GM10248 (cell line): ENCODE data around the gene ZFP90.

Experiments
- CTCF ChIA-PET: fragments of 300-600 bp; sonication (Branson Sonifier 250); formaldehyde crosslinking; extraction: SDS; loops from one replicate; lab custom pipeline; 2021; ENCODE audit warnings: antibody characterized with exemption; lab: Yijun Ruan, JAX
- POLR2A ChIA-PET: fragments of 350-650 bp; sonication (Branson Sonifier 250); formaldehyde crosslinking; extraction: SDS; loops from one replicate; lab custom pipeline; 2020; ENCODE audit warnings: antibody characterized with exemption; lab: Yijun Ruan, JAX
- DNase-seq: peaks from one replicate; pipeline ENCODE4 v3.0.0; 2012; ENCODE audit errors: extremely low spot score
- TF ChIP-seq, protein P1 (sequence below): IDR thresholded peaks from 2 replicates; pipeline ENCODE4 v1.5.1; 2012; ENCODE audit warnings: mild to moderate bottlenecking, low read depth; ENCODE audit errors: extremely low read depth, missing control alignments, control extremely low read depth

The ZFP90 gene

DNA sequence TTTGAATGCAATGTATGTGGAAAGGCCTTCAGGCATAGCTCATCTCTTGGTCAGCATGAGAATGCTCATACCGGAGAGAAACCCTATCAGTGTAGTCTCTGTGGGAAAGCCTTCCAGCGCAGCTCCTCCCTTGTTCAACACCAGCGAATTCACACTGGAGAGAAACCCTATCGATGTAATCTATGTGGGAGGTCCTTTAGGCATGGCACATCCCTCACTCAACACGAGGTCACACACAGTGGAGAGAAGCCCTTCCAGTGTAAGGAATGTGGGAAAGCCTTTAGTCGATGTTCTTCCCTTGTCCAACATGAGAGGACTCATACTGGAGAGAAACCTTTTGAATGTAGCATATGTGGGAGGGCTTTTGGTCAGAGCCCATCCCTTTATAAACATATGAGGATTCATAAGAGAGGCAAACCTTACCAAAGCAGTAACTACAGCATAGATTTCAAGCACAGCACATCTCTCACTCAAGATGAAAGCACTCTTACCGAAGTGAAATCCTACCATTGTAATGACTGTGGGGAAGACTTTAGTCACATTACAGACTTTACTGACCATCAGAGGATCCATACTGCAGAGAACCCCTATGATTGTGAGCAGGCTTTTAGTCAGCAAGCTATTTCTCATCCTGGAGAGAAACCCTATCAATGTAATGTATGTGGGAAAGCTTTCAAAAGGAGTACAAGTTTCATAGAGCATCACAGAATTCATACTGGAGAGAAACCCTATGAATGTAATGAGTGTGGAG is 24.7 kb downstream of the ZFP90 start:
- CTCF ChIA-PET = interaction anchor here (1.0 to 1.4 kb wide), 2 partner anchors 27 to 35 kb away, joined by 4 read pairs; no protein-coding TSS in a partner anchor
- POLR2A ChIA-PET = no interaction called here
- DNase-seq = no peak
- TF ChIP-seq, protein P1, sequence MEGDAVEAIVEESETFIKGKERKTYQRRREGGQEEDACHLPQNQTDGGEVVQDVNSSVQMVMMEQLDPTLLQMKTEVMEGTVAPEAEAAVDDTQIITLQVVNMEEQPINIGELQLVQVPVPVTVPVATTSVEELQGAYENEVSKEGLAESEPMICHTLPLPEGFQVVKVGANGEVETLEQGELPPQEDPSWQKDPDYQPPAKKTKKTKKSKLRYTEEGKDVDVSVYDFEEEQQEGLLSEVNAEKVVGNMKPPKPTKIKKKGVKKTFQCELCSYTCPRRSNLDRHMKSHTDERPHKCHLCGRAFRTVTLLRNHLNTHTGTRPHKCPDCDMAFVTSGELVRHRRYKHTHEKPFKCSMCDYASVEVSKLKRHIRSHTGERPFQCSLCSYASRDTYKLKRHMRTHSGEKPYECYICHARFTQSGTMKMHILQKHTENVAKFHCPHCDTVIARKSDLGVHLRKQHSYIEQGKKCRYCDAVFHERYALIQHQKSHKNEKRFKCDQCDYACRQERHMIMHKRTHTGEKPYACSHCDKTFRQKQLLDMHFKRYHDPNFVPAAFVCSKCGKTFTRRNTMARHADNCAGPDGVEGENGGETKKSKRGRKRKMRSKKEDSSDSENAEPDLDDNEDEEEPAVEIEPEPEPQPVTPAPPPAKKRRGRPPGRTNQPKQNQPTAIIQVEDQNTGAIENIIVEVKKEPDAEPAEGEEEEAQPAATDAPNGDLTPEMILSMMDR = no peak

DNA sequence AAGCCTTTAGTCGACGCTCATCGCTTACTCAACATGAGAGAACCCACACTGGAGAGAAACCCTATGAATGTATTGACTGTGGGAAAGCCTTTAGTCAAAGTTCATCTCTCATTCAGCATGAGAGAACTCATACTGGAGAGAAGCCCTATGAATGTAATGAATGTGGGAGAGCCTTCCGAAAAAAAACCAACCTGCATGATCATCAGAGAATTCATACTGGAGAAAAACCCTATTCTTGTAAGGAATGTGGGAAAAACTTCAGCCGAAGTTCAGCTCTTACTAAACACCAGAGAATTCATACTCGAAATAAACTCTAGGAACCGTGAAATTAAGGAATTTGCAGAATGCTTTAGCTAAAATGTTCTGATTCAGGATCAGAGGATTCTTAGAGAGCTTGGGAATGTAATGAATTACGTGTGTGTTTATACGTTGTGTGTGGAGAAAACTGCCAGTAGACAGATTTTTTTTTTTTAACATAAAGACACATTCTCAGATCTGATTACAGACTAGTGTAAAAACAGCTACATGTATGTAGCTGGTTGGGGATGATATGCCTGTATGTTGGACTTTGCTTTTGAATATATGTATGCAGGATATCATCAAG is 25.4 kb downstream of the ZFP90 start:
- TF ChIP-seq, protein P1 = no peak
- ChIA-PET CTCF (interaction anchor here (0.7 to 2.3 kb wide), 4 partner anchors 12 to 44 kb away, joined by 3 to 6 read pairs (median 4); no protein-coding TSS in a partner anchor), POLR2A (no interaction called here)
- no peak for DNase-seq

DNA sequence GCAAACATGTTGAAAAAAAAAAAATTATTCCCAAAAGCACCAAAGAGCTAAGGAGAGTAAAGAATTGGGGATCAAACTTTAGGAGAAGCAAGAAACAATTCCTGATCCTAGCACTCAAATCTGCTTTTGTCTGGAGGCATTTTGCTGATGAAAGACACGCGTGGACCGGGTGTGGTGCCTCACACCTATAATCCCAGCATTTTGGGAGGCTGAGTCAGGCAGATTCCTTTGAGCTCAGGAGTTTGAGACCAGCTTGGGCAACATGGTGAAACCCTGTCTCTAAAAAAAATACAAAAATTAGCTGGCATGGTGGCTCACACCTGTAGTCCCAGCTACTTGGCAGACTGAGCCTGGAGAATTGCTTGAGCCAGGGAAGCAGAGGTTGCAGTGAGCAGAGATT is 35.4 kb downstream of the ZFP90 start:
- POLR2A ChIA-PET = interaction anchor here (0.6 kb wide), 1 partner anchor 36 kb away, joined by 5 read pairs; no protein-coding TSS in a partner anchor
- TF ChIP-seq, protein P1 = no peak
- no peak for DNase-seq
- CTCF ChIA-PET = interaction anchor here (1.0 to 1.3 kb wide), 2 partner anchors 18 to 45 kb away, joined by 3 read pairs; no protein-coding TSS in a partner anchor

DNA sequence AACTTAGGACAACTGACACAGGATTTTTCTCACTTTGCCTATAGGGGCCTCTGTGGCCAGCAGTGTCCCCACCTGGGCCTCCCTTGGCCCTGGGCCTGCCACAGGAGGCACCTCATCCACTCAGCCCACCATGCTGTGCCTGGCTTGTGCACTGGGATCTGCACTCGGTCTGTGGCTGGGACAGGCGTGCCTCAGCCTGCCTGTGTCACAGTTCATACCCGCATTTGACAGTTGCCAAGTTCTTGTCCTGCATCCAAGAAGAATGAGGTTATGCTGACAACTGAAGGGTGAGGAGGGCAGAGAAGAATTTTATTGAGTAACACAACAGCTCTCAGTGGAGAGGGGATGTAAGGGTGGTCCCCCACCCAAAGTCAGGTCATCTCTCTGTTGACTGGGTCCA is 36.0 kb downstream of the ZFP90 start:
- DNase-seq = no peak
- TF ChIP-seq, protein P1 = no peak
- ChIA-PET POLR2A (no interaction called here), CTCF (no interaction called here)

DNA sequence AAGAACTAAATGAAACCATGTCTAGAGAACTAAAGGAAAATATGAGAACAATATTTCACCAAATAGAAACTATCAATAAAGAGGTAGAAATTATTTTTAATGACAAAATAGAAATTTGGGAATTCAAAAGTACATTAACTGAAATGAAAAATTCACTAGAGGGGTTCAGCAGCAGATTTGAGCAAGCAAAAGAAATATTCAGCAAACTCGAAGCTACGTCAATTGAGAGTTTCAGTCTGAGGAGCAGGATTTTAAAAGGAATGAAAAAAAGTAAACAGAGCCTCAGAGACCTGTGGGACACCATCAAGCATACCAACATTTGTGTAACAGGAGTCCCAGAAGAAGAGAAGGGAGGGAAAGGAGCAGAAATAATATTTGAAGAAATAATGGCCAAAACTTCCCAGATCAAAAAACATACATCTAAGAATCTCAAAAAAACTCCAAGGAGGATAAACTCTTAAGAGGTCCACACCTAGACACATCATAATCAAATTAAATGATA is 38.3 kb downstream of the ZFP90 start:
- CTCF ChIA-PET = interaction anchor here (0.8 to 2.0 kb wide), 3 partner anchors 10 to 13 kb away, joined by 4 to 7 read pairs (median 5); no protein-coding TSS in a partner anchor
- TF ChIP-seq, protein P1 = no peak

More for the DNA sequence above, 38.3 kb downstream of the ZFP90 start:
- DNase-seq = no peak
- POLR2A ChIA-PET = interaction anchor here (0.6 kb wide), 1 partner anchor 673 kb away, joined by 4 read pairs; no protein-coding TSS in a partner anchor
